Measurements from ENCODE around the gene SREBF2. TPM values are rescaled to one million over a fixed set of nuclear protein-coding genes. Genes with fewer than 3 reads are reported as not detected.

Gene SREBF2
- total RNA-seq, 6 donors from 2014 or later = 124 to 175 (median 145) TPM

DNA sequence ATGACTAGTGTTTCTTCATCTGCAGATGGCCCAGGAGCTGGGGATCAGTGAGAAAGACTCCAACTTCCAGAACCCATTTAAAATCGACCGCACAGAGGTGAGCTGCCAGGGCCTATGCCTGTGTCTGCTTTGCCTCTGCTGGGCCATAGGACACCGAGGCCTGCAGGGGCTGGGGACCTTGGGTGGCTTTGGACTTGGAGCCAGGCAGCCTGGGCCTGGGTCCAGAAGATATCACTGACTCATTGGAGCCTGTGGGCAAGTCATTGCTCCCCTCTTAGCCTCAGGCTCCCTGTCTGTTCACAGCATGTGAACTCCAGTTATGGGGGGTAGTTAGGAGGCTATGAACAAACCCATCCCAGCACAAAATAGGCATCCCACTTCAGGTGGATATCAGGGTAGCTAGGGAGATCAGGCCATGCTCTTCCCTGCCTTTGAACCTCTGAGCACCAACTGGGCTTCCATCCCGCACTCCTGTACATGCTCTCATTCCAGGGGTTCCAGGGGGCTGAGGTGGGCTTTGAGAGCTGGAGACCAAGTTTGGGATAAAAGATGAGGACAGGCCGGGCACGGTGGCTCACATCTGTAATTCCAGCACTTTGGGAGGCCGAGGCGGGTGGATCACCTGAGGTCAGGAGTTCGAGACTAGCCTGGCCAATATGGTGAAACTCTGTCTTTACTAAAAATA lies 19.0 kb upstream of the SREBF2 start:
- no peak overlapping the region for H3K27ac ChIP-seq
- H3K27me3 ChIP-seq = no peaks in the 10 kb centered on the region
- TF ChIP-seq POLR2A (IDR thresholded peaks at IDR 0.05) (no peak), POLR2AphosphoS5 (IDR thresholded peaks at IDR 0.05) (no peak), EP300 (IDR thresholded peaks at IDR 0.05) (no peak)
- TF ChIP-seq, protein P1, sequence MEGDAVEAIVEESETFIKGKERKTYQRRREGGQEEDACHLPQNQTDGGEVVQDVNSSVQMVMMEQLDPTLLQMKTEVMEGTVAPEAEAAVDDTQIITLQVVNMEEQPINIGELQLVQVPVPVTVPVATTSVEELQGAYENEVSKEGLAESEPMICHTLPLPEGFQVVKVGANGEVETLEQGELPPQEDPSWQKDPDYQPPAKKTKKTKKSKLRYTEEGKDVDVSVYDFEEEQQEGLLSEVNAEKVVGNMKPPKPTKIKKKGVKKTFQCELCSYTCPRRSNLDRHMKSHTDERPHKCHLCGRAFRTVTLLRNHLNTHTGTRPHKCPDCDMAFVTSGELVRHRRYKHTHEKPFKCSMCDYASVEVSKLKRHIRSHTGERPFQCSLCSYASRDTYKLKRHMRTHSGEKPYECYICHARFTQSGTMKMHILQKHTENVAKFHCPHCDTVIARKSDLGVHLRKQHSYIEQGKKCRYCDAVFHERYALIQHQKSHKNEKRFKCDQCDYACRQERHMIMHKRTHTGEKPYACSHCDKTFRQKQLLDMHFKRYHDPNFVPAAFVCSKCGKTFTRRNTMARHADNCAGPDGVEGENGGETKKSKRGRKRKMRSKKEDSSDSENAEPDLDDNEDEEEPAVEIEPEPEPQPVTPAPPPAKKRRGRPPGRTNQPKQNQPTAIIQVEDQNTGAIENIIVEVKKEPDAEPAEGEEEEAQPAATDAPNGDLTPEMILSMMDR (IDR thresholded peaks at IDR 0.05) = no peak
- no peaks in the 10 kb centered on the region for H3K9me3 ChIP-seq
- H3K36me3 ChIP-seq = peaks cover 0 to 50% (median 8%) of the 10 kb centered on the region in 4 donors
- H3K4me1 ChIP-seq = no peaks in the 10 kb centered on the region
- ATAC-seq (ENCODE audit: low FRiP score in 2 of 2) (no peak), DNase-seq (no peak)
- no peak overlapping the region for H3K4me3 ChIP-seq
- WGBS, 2 donors = 97 to 100% methylated on average over 6 to 8 of the region's 9 CpGs

DNA sequence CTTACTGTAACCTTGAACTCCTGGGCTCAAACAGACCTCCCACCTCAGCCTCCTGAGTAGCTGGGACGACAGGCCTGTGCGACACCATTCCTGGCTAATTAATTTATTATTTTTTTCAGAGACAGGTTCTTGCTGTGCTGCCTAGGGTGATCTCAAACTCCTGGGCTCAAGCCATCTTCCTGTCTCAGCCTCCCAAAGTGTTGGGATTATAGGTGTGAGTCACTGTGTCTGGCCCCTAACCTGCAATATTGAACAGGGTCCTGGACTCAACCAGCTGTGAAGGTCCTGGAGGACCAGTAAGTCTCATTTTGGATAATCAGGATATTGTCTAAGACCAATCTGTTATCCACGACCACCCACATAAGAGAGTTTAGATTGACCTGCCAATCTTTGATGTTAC lies 17.2 kb upstream of the SREBF2 start:
- H3K36me3 ChIP-seq = peaks cover 0 to 40% (median 4%) of the 10 kb centered on the region in 4 donors
- ATAC-seq (ENCODE audit: low FRiP score in 2 of 2) = no peak

DNA sequence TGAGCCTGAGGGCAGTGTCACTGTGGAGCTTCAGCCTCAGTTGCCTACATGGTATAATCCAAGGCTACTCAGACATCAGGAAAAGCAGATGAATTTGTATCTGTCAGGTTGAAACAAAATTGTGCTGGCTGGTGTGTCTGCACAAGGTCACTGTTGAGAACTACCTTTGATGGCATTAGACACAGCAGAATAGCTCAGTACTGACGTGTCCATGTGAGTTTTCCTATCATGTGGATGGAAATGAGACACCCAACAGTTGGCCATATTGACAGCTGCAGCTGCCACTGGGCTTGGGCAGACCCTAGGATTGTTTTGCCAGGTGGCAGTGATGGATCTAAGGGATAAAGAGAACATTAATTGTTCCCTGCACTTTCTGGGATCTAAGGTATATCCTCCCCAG lies 16.7 kb upstream of the SREBF2 start:
- H3K4me1 ChIP-seq = no peaks in the 10 kb centered on the region
- no peak overlapping the region for H3K27ac ChIP-seq
- H3K36me3 ChIP-seq = peaks cover 0 to 34% (median 4%) of the 10 kb centered on the region in 4 donors
- no peak for DNase-seq
- no peak overlapping the region for H3K4me3 ChIP-seq
- H3K27me3 ChIP-seq = no peaks in the 10 kb centered on the region
- H3K9me3 ChIP-seq = no peaks in the 10 kb centered on the region
- ATAC-seq (ENCODE audit: low FRiP score in 2 of 2) = no peak
- 94 to 100% methylated on average over 1 of the region's 1 CpG for WGBS, 2 donors
- TF ChIP-seq POLR2AphosphoS5 (IDR thresholded peaks at IDR 0.05) (no peak), POLR2A (IDR thresholded peaks at IDR 0.05) (no peak), EP300 (IDR thresholded peaks at IDR 0.05) (no peak)
- TF ChIP-seq, protein P1 (IDR thresholded peaks at IDR 0.05) = no peak

More for the DNA sequence above, 17.2 kb upstream of the SREBF2 start:
- H3K9me3 ChIP-seq = no peaks in the 10 kb centered on the region
- H3K27ac ChIP-seq = no peak overlapping the region
- TF ChIP-seq POLR2AphosphoS5 (IDR thresholded peaks at IDR 0.05) (no peak), POLR2A (IDR thresholded peaks at IDR 0.05) (no peak), EP300 (IDR thresholded peaks at IDR 0.05) (no peak)
- TF ChIP-seq, protein P1 (IDR thresholded peaks at IDR 0.05) = no peak
- DNase-seq = no peak
- no peaks in the 10 kb centered on the region for H3K4me1 ChIP-seq
- no peak overlapping the region for H3K4me3 ChIP-seq
- WGBS, 2 donors = 95 to 99% methylated on average over 3 of the region's 3 CpGs
- no peaks in the 10 kb centered on the region for H3K27me3 ChIP-seq

DNA sequence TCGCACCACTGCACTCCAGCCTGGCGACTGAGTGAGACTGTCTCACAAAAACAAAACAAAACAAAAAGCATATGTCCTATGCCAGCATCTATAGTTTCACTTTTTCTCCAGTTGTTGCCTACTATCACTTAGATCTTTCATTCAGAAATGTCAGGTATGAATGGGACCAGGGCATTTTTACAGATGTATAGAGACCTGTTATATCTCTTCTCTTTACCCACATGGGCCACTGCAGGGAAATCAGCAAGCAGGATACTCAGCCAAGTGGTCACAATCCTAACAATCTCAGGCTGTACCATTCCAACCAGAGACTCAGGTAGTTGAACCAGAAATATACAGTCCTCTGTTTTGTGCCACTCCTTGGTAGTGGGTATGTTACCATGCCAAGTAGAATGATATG lies 16.0 kb upstream of the SREBF2 start:
- Histone ChIP-seq H3K4me3 (no peak overlapping the region), H3K9me3 (no peaks in the 10 kb centered on the region), H3K4me1 (no peaks in the 10 kb centered on the region), H3K36me3 (peaks cover 0 to 29% (median 4%) of the 10 kb centered on the region in 4 donors), H3K27ac (no peak overlapping the region), H3K27me3 (no peaks in the 10 kb centered on the region)
- no peak for TF ChIP-seq EP300 (IDR thresholded peaks at IDR 0.05)
- TF ChIP-seq POLR2A (IDR thresholded peaks at IDR 0.05) = no peak
- TF ChIP-seq, protein P1 (IDR thresholded peaks at IDR 0.05) = no peak
- no peak for TF ChIP-seq POLR2AphosphoS5 (IDR thresholded peaks at IDR 0.05)
- no peak for ATAC-seq (ENCODE audit: low FRiP score in 2 of 2)
- DNase-seq = no peak
- 86 to 97% methylated on average over 2 of the region's 2 CpGs for WGBS, 2 donors

DNA sequence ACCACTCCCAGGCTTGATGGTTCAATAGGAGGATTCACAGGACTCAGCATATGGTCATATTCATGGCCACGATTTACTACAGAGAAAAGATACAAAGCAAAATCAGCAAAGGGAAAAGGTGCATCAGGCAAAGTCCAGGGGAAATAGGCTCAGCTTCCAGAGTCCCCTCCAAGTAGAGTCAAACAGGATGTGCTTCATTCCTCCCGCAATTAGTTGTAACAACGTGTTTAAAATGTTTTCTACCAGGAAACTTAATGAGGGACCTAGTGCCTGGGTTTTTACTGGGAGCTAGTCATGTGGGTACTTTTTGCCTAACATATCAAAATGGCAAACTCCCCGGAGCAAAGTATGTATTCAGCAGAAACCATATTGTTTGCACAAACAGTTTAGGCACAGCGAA lies 14.9 kb upstream of the SREBF2 start:
- DNase-seq (no peak), ATAC-seq (ENCODE audit: low FRiP score in 2 of 2) (no peak)
- Histone ChIP-seq H3K4me1 (no peaks in the 10 kb centered on the region), H3K27me3 (no peaks in the 10 kb centered on the region), H3K9me3 (no peaks in the 10 kb centered on the region), H3K27ac (no peak overlapping the region), H3K36me3 (peaks cover 0 to 27% (median 4%) of the 10 kb centered on the region in 4 donors), H3K4me3 (no peak overlapping the region)
- TF ChIP-seq POLR2AphosphoS5 (IDR thresholded peaks at IDR 0.05) = no peak
- WGBS, 2 donors = 80 to 91% methylated on average over 5 of the region's 5 CpGs

Data from upper lobe of left lung (tissue), 6 donors.